HG02678 (cell line): Measurements from ENCODE around the gene POU6F2.
"Not testable (repeated sequence)": the region's sequence is repeated elsewhere in the genome, so short reads cannot be mapped to it uniquely, and the experiment has no call there.

Experiments used
- ATAC-seq: cut with Tn5 transposase; IDR thresholded peaks from one replicate; pipeline ENCODE4 v1.9.1; 2021; ENCODE audit warnings: mild to moderate bottlenecking, moderate library complexity; ENCODE audit not compliant: unreplicated experiment

The POU6F2 gene

GRCh38 chr7:39341083-39341482, 363.4 kb downstream of the POU6F2 start:
- no peak for ATAC-seq

GRCh38 chr7:39342763-39343162, 365.1 kb downstream of the POU6F2 start:
- no peak for ATAC-seq

- ATAC-seq = no peak
Observed at GRCh38 chr7:39349452-39350123, 371.9 kb downstream of the POU6F2 start.

GRCh38 chr7:39353615-39354376, 376.1 kb downstream of the POU6F2 start:
- no peak for ATAC-seq

- ATAC-seq = no peak
Observed at GRCh38 chr7:39355664-39356063, 378.0 kb downstream of the POU6F2 start.

- ATAC-seq = no peak
Observed at GRCh38 chr7:39356172-39356925, 378.6 kb downstream of the POU6F2 start.

GRCh38 chr7:39357648-39358047, 379.9 kb downstream of the POU6F2 start:
- ATAC-seq = no peak

GRCh38 chr7:39360038-39360437, 382.3 kb downstream of the POU6F2 start:
- ATAC-seq = peak; percentile 65

GRCh38 chr7:39360766-39361165, 383.1 kb downstream of the POU6F2 start:
- no peak for ATAC-seq

- ATAC-seq = no peak
Observed at GRCh38 chr7:39365751-39366295, 388.1 kb downstream of the POU6F2 start.

- no peak for ATAC-seq
Observed at GRCh38 chr7:39367451-39367850, 389.7 kb downstream of the POU6F2 start.

GRCh38 chr7:39367943-39368342, 390.2 kb downstream of the POU6F2 start:
- ATAC-seq = peak; percentile 42

GRCh38 chr7:39372383-39372782, 394.7 kb downstream of the POU6F2 start:
- no peak for ATAC-seq

GRCh38 chr7:39374436-39375040, 396.8 kb downstream of the POU6F2 start:
- ATAC-seq = no peak

GRCh38 chr7:39375047-39375873, 397.6 kb downstream of the POU6F2 start:
- ATAC-seq = no peak

GRCh38 chr7:39375874-39376190, 398.1 kb downstream of the POU6F2 start:
- ATAC-seq = no peak

- ATAC-seq = not testable (repeated sequence)
Observed at GRCh38 chr7:39376881-39377280, 399.2 kb downstream of the POU6F2 start.

- ATAC-seq = no peak
Observed at GRCh38 chr7:39379416-39379815, 401.7 kb downstream of the POU6F2 start.

GRCh38 chr7:39383136-39383535, 405.4 kb downstream of the POU6F2 start:
- ATAC-seq = no peak

GRCh38 chr7:39384386-39384785, 406.7 kb downstream of the POU6F2 start:
- no peak for ATAC-seq
